ENCODE results near the gene SESN3.
"Not testable (repeated sequence)": the region's sequence is repeated elsewhere in the genome, so short reads cannot be mapped to it uniquely, and the experiment has no call there.

SESN3 gene

DNA sequence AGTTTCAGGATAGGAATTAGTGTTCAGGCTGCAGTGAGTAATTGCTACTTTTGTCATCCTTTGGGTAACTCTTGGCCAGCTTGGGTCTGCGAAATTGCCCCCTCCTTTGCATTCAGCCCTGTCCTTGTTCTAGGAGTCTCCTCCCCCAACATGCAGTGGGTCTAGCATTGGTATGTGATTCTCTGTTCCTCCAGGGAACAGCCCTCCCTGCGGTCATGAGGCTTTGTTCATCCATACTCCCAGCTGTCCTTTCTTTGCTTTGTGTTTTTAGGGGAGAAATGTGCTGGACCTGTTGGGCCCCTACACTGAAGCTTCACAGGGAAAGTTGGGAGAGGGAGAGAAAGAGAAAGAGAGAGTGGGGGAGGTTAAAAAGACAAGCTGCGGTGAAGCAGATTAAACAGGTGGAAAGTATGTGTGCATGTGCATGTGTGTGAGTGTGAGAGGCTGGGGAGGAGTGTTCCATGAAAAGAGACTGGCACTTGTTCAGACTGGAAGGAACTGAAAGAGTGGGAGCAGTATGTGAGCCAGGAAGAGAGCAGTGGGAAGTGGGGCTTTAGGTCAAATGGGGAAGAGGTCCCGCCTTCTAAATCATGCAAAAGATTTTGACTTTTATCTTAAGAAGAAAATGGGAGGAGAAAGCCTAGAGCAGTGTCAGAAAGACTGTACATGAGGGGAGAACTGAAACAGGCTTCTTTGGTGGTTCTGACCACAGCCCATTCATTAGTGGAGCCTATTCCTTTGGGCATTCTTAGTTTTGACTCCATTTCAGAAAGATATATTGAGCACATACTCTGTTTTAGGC lies 17.9 kb upstream of the SESN3 start:
- no peak for DNase-seq

DNA sequence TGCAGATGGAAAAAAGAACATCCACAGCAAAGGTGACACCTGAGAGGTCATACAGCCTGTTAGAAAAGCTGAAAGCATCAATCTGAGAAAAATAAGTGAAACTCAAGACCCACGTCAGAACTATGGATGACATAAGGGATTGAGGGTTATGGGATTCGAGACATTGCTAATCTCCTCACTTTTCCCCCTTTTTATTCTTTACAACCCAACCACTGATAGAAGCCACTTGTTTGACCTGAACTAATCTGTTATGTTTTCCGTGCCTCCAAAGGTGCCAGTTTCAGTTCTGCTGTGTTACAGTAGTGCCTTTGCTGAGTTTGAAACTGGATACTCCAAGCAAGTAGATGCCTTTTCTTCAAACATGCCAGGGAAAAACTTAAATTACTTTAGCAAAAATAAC lies 16.9 kb upstream of the SESN3 start:
- no peak for DNase-seq

DNA sequence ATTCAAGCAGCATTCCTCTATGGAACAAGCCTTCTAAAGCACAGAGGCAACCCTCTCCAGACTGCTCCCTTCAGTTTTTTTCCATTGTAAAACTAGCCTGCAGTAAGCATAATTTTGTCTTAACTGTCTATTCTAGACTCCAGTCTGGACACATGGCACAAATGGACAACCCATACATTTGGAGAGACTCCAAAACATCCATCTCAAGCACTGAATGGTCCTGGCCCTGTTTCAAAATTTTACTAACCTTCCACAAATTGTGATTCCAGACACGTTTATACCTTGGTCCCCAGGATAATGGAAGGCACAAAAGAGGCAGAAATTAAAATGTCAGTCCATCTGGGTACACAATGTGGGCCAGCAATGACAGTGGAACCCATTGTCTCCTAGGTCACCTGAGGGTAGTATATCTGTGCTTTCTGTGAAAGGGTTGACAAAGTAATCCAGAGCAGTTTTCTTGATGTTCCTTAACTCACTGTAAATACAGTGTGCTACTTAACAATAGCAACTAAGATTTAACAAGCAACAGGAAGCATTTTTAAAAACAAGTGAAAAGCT lies 16.2 kb upstream of the SESN3 start:
- DNase-seq: no peak

DNA sequence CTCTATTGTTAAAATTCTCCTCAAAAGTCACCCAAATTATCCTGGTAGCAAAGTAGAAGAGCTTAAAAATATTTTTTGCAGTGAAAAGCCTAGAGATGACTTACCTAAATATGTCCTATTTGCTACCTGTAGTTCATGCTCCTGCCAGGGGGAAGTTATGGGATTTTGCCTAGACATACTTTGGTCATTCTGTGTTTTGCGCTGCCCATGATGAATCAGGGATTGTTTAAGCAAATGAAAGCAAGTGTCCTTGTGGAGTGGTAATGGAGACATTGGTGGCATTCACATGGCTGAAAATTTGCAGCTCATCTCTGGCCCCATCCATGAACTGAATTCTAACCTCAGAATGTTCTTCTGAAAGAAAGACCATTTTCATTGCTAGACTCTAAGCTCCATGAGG lies 14.6 kb upstream of the SESN3 start:
- no peak for DNase-seq

DNA sequence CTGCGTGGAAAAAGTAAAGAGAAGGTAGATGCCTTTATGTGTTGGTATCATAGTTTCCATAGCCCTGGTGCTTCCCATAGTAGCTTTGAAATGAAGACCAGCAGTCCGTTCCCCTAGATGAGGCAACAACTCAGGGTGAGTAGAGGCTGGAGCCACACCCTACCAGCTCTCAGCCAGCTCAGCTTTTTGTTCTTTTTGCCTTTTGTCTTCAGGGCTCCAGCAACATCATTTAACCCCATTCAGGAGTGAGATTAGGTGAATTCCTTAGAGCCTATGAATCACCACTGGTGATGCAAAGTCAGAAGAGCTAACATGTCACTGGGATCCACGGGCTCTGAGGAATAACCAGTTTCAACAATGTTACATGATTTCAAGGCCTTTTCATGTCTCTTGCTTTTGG lies 14.0 kb upstream of the SESN3 start:
- no peak for DNase-seq

DNA sequence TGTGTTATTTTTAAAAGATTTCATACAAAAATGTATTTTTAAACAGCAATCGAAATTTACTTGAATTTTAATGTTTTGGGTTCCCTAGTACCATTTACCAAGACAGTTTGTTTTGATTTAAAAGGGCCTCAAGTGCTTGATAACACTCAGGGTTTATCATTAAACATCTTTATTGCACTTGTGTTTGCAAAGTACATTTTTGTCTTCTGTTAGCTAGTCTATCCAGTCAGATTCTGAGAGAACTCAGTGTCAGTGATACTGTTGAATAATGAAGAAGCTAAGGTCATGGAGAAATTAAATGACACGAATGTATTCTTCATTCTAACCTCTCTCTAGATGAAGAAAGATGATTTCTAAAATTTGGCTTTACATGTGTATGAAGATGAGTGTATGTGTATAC lies 12.7 kb upstream of the SESN3 start:
- no peak for DNase-seq

DNA sequence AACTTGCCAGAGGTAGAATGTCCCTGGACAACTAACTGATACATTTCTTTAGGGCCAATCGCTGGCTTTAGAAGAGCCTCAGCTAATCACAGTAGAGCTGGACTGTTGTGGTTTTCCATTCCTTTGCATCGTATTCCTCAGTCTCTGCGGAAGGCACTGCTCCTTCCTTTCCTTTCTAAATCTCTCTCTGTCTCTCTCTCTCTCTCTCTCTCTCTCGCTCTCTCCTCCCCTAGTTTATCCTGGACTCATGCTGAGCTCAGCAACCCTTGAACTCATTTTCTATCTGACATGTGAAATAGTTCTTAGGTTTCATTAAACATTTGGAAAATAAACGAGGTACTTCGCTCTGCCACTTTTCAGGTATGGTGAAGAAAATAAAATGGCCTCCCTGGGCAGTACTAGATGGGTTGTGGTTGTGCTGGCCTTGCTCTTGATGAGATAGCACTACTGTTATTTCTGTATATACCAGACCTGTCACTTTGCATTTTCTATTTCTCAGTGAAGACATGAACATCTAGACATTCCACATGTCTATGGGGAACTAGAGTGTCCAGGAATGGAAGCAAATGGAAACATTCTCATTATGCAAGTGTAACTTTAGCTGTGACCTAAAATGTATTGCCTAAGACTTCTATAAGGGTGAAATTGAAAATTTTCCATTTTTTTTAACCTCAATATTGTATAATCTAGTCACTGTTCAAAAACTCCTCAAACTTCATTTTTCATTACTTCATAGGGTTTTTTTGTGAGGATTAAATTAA lies 12.0 kb upstream of the SESN3 start:
- DNase-seq: no peak

DNA sequence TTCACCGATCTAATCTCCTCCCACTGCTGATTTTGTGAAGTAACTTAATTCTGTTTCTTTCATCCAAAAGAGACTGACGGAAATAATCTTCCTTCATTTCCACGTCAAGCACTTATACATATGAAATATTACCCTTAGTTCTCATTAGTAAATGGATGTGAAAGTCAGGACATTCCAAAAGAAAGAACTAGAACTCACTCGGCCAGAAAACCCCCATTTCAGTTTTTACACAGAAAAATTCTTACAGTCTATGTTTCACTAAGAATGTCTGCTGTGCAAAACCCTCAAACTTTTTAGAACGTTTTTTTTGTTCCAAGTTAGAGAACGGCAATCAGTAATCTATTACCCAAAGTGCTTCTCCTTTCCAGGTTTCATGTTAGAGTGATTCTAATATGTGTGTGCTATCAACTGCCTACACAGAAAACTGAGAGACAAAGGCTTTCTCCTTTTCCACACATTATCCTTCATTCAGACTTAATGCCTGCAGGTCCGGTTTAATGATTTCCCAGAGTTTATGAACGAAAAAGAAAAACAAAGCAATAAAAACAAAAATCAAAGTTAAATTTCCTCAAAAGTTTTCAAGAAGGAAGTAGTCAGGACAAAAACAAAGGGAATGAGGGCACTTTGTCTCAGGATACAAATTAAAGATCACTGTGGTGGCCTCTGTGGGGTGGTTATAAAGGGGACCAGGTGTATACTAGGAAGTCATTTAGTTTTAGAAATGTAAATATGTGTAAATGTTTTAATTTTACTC lies 11.3 kb upstream of the SESN3 start:
- no peak for DNase-seq

DNA sequence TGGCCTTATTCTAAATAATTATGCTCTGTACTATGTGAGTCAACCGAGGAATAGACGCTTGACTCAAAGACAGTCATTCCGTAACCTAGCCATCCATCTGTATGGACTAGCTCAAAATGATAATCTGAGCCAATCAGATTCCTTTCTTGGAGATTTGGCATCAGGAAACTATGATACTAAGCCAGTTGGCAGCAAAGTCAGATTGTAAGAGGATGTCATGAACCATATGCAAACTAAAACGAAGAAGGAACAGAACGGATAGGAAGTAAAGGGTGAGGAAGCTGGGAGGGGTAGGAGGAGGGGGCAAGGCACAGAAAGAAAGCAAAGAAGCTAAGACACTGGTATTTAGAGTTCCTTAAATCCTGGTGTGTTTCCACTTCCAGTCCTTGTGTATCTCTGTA lies 10.7 kb upstream of the SESN3 start:
- DNase-seq: no peak

DNA sequence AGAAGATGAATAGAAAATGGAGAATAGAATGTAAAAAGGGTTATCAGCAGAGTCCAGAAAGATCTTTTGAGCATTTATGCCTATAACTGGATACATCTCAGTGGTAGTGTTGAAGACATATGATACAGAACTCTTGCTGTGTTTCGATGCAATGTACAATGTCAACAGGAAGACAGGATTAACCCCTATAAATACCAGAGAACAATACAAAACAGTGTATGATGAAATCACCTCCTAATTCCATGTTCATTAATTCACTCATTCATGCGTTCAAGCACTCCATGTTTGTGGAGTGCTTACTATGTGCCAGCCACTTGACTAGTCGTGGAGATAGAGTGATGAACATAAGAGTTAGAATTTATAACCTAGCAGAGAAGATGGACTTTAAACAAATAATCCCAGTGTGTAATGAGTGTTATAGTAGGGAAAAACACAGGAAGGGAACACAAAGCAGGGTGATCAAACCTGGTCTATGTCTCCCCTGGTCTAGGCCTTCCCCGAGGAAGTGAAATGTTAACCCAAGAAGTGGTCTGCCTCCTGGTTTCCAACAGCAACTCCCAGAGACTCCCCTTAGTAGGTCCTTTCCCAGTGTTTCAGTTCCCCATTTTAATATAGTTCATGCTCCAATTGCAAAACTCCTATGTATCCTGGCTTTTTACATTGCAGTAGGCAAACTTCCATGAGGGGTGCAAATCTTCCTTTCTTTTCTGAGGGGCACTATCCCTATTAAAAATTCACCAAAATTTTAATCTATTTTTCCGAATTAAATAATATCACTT lies 9.1 kb upstream of the SESN3 start:
- DNase-seq: no peak

DNA sequence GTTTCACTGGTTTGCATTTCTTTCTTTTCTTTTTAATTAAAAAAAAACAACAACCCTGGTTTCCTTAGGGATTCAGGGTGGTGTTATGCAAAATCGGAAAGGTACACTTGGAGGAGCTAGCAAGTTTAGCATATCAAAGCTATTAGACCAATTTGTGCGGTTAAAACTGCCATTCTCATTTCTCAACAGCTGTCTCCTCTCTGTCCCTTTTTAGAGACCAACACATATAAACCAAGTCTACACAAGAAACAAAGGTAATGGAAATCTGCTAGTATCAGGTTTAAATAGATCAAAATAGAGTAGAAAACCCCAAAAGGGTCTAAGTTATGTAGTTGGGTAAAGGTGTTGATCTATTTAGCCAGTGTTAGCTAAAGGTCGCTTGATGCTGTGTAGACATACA lies 1.7 kb upstream of the SESN3 start:
- DNase-seq: no peak

DNA sequence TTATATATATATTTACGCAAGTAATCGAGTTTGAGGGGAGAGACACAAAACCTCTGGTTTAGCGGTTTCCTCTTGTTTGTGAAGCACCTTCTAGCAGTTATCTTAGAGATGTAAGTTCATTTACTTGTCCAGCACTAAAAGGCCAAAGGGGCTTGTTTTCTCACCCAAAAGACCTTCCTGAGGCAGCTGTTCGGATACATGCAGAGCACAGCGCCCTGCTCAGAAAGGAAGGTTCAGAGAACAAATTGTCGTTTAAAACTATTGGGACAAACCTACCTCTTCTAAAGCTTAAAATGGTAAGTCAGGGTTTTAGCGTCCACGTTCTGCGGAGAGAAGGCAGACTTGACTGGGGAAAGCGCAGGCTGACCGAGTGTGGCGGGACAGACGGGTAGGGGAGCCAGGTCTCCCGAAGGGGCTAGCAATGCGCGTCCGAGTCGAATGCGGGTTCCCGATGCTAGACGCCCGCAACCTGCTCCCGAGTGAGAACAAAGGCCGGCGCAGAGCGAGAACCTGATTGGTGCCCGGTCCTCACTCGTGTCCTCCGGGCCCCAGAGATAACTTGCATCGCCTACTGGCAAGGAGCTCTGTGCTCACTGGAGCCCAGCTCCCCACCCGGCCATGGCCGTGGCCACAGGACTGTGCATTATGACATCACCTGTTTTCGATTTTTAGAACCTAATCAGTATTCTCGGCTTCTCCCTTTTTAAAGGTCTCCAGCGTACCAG lies 1.0 kb upstream of the SESN3 start:
- DNase-seq: peak; percentile 74

DNA sequence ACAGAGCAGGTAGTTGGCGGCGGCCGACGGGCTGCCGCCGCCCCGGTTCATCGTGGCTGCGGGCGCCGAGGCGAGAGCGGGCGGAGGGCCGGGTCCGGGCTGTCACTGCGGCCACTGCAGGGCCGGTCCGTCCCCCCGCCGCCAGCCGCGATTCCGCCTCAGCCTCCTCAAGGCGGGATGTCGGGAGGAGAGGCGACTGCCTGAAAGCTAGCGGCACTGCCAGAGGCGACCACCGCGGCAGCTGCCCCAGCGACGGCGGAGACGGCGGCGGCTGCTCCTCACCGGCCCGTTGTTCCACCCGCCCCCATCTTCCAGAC lies 234 bp downstream of the SESN3 start:
- DNase-seq: no peak

DNA sequence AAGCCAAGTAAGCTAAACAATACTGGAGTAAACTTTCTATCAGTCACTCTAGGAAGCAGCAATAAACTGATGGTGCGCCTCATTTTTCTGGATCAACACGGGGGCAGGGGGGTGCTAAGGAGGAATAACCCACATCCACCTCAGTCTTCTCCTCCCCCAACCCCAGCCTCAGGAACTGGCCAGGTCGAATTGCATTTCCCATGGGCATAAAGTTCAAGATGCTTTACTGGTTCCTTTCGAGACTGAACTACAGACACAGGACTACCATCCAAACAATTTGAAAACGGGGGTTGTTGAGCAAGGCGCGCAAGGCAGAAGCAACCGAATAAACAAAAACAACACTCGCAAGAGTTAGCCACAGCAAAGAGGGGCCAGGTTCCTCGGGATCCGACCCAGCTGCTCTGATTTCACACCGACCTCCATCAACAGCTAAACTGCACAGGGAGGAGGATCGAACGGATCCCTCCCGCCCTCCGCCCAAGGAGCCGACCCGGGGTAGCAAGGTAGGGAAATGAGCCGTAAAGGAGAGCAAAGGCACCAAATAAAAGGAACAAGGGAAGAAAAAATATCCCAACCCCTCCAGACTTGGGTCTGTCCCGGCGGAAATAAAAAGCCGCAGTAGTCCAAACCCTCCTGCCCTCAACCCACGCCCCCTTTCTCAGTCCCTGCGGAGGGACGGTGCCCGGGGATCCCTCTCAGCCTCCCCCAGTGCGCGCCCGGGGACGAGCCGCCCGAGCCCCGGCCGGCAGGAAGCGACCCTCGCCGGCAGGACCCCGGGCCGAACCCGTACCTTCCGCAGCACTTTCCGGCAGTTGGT lies 801 bp downstream of the SESN3 start:
- peak; percentile 46 for DNase-seq

DNA sequence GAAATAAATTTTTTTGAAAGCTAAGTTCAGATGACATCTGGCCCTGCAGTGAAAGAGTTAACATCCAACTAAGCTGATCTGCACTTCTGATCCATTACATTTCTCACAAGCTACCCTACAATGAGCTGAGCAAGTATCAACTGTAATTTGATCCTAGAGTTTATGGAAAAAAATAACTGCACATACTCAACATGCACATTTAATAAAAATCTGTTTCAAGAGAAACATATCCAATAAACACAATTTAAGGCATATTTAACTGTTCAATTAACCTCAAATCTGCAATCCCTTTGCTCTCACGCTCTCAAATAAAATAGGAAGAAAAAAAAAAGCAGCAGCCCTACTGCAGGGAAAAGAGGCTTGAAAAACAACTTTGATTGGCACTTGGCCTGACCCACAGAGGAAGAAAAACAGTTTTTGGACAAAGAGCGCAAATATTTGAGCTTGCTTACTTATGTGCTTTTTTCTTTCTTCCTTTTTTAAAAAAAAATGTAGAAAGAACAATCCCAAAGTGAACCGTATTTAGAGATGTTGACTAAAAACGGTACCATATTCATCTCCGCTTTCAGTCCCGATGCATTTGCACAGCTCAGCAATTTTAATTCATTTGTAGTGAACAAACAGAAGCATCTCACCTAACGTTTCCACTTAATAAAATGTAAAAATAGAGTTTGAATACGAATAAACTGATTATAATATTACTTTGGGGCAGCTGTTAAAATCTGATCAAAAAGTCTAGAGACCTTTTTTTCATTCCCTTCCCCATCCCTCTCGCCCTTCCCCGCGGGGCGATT lies 1.6 kb downstream of the SESN3 start:
- no peak for DNase-seq

DNA sequence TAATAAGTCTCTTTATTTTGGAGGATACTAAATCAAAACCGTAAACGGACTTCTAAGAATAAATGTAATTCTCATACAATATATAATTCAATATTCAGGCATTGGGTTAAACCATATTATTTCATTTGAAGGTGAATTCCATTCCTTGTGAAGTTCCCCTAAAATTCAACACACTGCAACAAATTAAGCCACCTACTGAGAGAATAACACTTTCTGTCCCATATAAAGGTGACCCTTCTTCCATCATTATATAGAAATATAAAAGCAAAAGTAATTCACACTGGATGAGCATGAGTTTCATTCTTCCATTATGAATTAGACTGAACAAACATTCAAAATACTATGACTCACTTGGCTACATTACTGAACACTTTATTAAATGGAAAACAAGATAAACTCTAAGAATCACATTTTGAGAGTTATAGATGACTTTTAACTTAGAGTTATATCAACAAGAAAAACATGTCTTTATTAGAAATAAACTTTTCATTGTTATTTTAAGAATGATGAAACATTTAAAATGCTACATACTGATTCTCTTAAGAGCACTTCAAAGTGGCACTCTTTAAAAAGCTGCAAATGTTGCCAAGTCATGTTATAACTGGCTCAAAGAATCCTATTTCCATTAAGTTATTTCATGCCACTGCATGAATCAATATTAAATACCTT lies 2.8 kb downstream of the SESN3 start:
- DNase-seq: no peak

DNA sequence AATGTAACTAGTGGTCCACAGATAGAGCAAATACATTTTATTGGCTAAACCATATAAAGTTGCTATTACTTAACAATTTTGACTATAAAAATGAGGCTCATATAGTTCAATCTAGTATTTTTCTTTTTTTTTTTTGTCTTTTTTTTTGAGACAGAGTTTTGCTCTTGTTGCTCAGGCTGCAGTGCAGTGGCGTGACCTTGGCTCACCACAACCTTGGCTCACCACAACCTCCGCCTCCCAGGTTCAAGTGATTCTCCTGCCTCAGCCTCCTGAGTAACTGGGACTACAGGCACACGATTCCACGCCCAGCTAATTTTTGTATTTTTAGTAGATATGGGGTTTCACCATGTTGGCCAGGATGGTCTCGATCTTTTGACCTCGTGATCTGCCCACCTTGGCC lies 3.9 kb downstream of the SESN3 start:
- not testable (repeated sequence) for DNase-seq

DNA sequence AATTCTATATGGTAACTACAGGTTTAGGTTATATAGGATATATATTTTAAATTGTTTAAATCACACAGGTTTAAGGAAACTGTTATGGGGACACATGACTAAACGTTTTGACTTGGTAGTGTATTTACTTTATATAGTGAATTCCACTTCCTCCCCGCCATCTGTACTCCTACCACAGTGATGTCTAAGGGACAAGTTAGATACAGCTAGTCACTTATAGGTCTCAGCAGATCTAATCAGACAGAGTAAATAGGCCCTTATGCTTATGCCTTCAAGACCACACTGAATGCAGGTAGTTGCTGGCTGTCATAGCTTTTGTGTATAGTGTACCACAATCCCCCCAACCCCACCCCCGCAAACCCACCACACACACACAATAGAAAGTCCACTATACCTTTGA lies 8.2 kb downstream of the SESN3 start:
- DNase-seq: no peak

DNA sequence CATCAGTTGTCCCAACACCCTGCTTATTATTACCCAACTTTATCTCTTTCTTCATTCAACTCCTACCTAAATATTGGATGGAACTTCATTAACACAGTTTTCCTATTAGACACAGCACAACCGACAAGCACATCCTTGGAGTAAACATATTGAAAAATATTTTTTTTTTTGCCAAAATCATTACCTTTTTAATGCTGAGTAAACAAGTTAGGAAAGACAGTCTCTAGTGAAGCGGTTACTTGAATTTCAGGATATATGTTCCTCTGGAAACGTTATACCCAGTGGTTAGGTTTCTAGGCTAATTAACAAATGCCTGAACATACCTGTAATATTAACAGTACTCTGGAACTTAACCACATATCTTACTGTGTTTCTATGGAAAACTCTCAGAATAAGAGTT lies 11.4 kb downstream of the SESN3 start:
- no peak for DNase-seq

DNA sequence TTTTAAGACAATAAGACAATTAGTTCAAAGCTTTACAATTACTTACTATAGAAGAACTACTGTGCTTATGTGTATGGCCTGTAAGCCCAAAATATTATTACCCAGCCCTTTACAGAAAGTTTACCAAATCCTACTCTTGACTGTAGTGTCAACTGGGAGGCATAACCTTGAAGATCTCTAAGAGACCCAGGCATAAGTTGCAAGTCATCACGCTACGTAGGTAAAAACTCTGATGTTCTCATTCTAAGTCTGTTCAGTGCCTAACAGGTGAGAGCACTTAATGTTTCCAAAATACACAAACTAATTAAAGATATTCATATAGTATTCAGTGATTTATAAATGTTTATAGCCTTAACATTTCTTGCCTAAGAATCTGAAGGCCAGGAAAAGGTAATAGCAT lies 12.9 kb downstream of the SESN3 start:
- DNase-seq: no peak
